OCI-LY1 (cell line): Measurements from ENCODE around the gene TTC3.

Experiments used
- H2AFZ ChIP-seq: fragments of 200-600 bp; sonication (generic), shearing (Covaris generic); 2 replicates; pipeline ENCODE4 v1.6.0; 2014; ENCODE audit warnings: antibody characterized with exemption, mild to moderate bottlenecking, low read length
- H3F3A ChIP-seq: fragments of 200-600 bp; sonication (generic), shearing (Covaris generic); 2 replicates; pipeline ENCODE4 v1.6.0; 2014; ENCODE audit warnings: mild to moderate bottlenecking, antibody characterized with exemption, low read length, moderate library complexity; ENCODE audit not compliant: insufficient read depth
- H3K27ac ChIP-seq: fragments of 200-600 bp; sonication (generic); 2 replicates; pipeline ENCODE4 v1.5.1; 2014; ENCODE audit warnings: low read length, mixed run types, mild to moderate bottlenecking, low read depth; ENCODE audit not compliant: poor library complexity, severe bottlenecking
- H3K27me3 ChIP-seq: fragments of 200-600 bp; sonication (generic); 2 replicates; pipeline ENCODE4 v1.6.0; 2014; ENCODE audit warnings: antibody characterized with exemption, mild to moderate bottlenecking, low read length, moderate library complexity; ENCODE audit not compliant: insufficient read depth
- H3K36me3 ChIP-seq: fragments of 200-600 bp; sonication (generic); 2 replicates; pipeline ENCODE4 v1.6.1; 2014; ENCODE audit warnings: mild to moderate bottlenecking, antibody characterized with exemption, low read length, moderate library complexity, mixed read lengths; ENCODE audit not compliant: insufficient read depth
- H3K4me1 ChIP-seq: fragments of 200-600 bp; sonication (generic); 2 replicates; pipeline ENCODE4 v1.5.1; 2014; ENCODE audit warnings: mild to moderate bottlenecking, low read length, moderate library complexity; ENCODE audit not compliant: insufficient read depth, severe bottlenecking
- H3K4me2 ChIP-seq: fragments of 200-600 bp; sonication (generic), shearing (Covaris generic); 2 replicates; pipeline ENCODE4 v1.6.1; 2014; ENCODE audit warnings: low read length
- H3K4me3 ChIP-seq: fragments of 200-600 bp; sonication (generic); 2 replicates; pipeline ENCODE4 v1.5.1; 2014; ENCODE audit warnings: low read length, low read depth, mild to moderate bottlenecking, mixed read lengths; ENCODE audit not compliant: poor library complexity, severe bottlenecking
- H3K79me2 ChIP-seq: fragments of 200-600 bp; shearing (Covaris generic); 2 replicates; pipeline ENCODE4 v1.6.1; 2016; ENCODE audit warnings: mixed run types, low read length, mixed read lengths; ENCODE audit not compliant: insufficient read depth
- H3K9ac ChIP-seq: fragments of 200-600 bp; sonication (generic), shearing (Covaris generic); 2 replicates; pipeline ENCODE4 v1.6.1; 2014; ENCODE audit warnings: mild to moderate bottlenecking, low read length, mixed read lengths
- H3K9me2 ChIP-seq: fragments of 200-600 bp; sonication (generic), shearing (Covaris generic); 2 replicates; pipeline ENCODE4 v1.6.1; 2014; ENCODE audit warnings: low read depth, mild to moderate bottlenecking, low read length, mixed read lengths
- H3K9me3 ChIP-seq: fragments of 200-600 bp; shearing (Covaris generic); 2 replicates; pipeline ENCODE4 v1.6.1; 2014; ENCODE audit warnings: low read length, mixed read lengths
- H4K20me1 ChIP-seq: fragments of 200-600 bp; sonication (generic), shearing (Covaris generic); 2 replicates; pipeline ENCODE4 v1.6.0; 2016; ENCODE audit warnings: mild to moderate bottlenecking, low read length; ENCODE audit not compliant: insufficient read depth
- EZH2 ChIP-seq: fragments of 200-600 bp; sonication (generic), shearing (Covaris generic); IDR thresholded peaks from 2 replicates; pipeline ENCODE4 v1.8.0; 2017; ENCODE audit warnings: borderline replicate concordance, mixed run types, mild to moderate bottlenecking, antibody characterized with exemption, low read length, moderate library complexity, mixed read lengths
- TF ChIP-seq, protein P1 (sequence below): fragments of 200-600 bp; sonication (generic), shearing (Covaris generic); IDR thresholded peaks from 2 replicates; pipeline ENCODE4 v1.5.1; 2017; ENCODE audit warnings: mild to moderate bottlenecking, antibody characterized with exemption, low read length, moderate library complexity, mixed read lengths

TTC3 gene

DNA sequence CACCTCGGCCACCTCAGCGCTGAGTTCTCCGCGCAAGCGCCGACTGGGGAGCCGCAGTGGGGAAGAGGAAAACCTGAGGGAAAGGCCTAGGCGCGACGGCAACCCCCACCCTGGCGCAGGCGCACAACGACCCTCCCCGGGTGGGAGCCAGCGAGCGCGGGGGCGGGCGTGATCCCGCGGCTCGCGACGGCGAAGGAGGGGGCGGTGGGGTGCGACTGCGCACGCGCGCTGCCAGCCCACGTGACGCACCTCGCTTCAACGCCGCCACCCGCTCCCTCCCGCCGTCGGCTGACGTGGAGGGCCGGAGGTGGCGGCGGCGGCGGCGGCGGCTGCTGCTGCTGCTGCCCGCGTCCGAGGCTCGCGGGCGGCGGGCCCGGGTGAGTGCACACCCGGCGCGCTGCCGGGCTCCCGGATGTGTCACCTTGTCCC, at the start of gene TTC3, which contains the start of gene PIGP:
Gene TTC3 (plus strand): TSS at position 267 of the 429 bp plus-strand sequence. CDS start 14,004 bp downstream, outside the sequence.
Gene PIGP (minus strand): TSS at position 84 of the 429 bp plus-strand sequence. CDS start 556 bp downstream, outside the sequence.
- Histone ChIP-seq H3K9ac (peak within 1 kb of the TSS; percentile 86), H3K4me2 (peak within 1 kb of the TSS; percentile 93), H2AFZ (no peak within 1 kb of the TSS), H3K36me3 (no peaks in the 10 kb centered on the region), H3K4me3 (peak within 1 kb of the TSS; percentile 87), H3K27ac (peak within 1 kb of the TSS; percentile 75), H3F3A (0 out of 2 replicates have a peak, but pooled peaks cover 3% of the 10 kb centered on the region), H3K9me3 (no peaks in the 10 kb centered on the region), H3K4me1 (peaks cover 55% of the 10 kb centered on the region), H4K20me1 (no peaks in the 10 kb centered on the region), H3K79me2 (peaks cover 44% of the 10 kb centered on the region), H3K9me2 (no peaks in the 10 kb centered on the region), H3K27me3 (no peaks in the 10 kb centered on the region)
- no peak for TF ChIP-seq EZH2
- TF ChIP-seq, protein P1, sequence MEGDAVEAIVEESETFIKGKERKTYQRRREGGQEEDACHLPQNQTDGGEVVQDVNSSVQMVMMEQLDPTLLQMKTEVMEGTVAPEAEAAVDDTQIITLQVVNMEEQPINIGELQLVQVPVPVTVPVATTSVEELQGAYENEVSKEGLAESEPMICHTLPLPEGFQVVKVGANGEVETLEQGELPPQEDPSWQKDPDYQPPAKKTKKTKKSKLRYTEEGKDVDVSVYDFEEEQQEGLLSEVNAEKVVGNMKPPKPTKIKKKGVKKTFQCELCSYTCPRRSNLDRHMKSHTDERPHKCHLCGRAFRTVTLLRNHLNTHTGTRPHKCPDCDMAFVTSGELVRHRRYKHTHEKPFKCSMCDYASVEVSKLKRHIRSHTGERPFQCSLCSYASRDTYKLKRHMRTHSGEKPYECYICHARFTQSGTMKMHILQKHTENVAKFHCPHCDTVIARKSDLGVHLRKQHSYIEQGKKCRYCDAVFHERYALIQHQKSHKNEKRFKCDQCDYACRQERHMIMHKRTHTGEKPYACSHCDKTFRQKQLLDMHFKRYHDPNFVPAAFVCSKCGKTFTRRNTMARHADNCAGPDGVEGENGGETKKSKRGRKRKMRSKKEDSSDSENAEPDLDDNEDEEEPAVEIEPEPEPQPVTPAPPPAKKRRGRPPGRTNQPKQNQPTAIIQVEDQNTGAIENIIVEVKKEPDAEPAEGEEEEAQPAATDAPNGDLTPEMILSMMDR: no peak

GRCh38 chr21:37026499-37026898, 46.6 kb upstream of the TTC3 start:
- Histone ChIP-seq H3K9me3 (no peaks in the 10 kb centered on the region), H3K36me3 (no peaks in the 10 kb centered on the region), H3K4me3 (no peak overlapping the region), H3K79me2 (no peaks in the 10 kb centered on the region), H2AFZ (no peak overlapping the region), H3K4me1 (no peaks in the 10 kb centered on the region), H3K27ac (no peak overlapping the region), H4K20me1 (no peaks in the 10 kb centered on the region), H3K4me2 (no peak overlapping the region), H3K9me2 (no peaks in the 10 kb centered on the region), H3F3A (no peaks in the 10 kb centered on the region), H3K9ac (no peak overlapping the region), H3K27me3 (no peaks in the 10 kb centered on the region)
- TF ChIP-seq, protein P1: no peak
- TF ChIP-seq EZH2: no peak

GRCh38 chr21:37028570-37028969, 44.5 kb upstream of the TTC3 start:
- Histone ChIP-seq H3K9me3 (no peaks in the 10 kb centered on the region), H3K4me2 (no peak overlapping the region), H2AFZ (no peak overlapping the region), H3K4me1 (no peaks in the 10 kb centered on the region), H3K4me3 (no peak overlapping the region), H3F3A (no peaks in the 10 kb centered on the region), H4K20me1 (no peaks in the 10 kb centered on the region), H3K27me3 (no peaks in the 10 kb centered on the region), H3K79me2 (no peaks in the 10 kb centered on the region), H3K36me3 (no peaks in the 10 kb centered on the region), H3K9ac (no peak overlapping the region), H3K9me2 (no peaks in the 10 kb centered on the region), H3K27ac (no peak overlapping the region)
- no peak for TF ChIP-seq EZH2
- TF ChIP-seq, protein P1: no peak
